ENCODE data around the gene LCN1. TPM values are rescaled to one million over a fixed set of nuclear protein-coding genes. Genes with fewer than 3 reads are reported as not detected.
A peak's percentile ranks its signal among the peaks of the same experiment; 100 is the strongest.

Gene LCN1
- total and polyA plus RNA-seq, 2 of the 4 experiments (the other 2 are of a cell fraction) = not detected

- Histone ChIP-seq H3K18ac (ENCODE audit: low read depth, low read length) (no peak overlapping the region), H2AFZ (replicated peaks; ENCODE audit: low read length, poor library complexity) (no peak overlapping the region), H3K4me2 (ENCODE audit: low read depth, low read length) (no peak overlapping the region), H4K5ac (ENCODE audit: low read depth, low read length) (no peak overlapping the region), H3K36me3 (ENCODE audit: control insufficient read depth, insufficient read depth, low read length) (no peaks in the 10 kb centered on the region), H2BK20ac (ENCODE audit: low read depth, low read length) (no peak overlapping the region), H2BK120ac (ENCODE audit: low read depth, low read length) (no peak overlapping the region), H2BK15ac (ENCODE audit: low read depth, low read length) (no peak overlapping the region), H3K9ac (ENCODE audit: low read depth, low read length) (no peak overlapping the region), H2AK5ac (ENCODE audit: low read depth, low read length) (no peak overlapping the region), H3K9me3 (ENCODE audit: control insufficient read depth, insufficient read depth, low read length) (no peaks in the 10 kb centered on the region), H3K79me1 (ENCODE audit: low read depth in 1 of 2, low read length in 2 of 2) (no peaks in the 10 kb centered on the region), H3K27ac (ENCODE audit: insufficient read depth, low read length) (no peak overlapping the region), H3K14ac (replicated peaks; ENCODE audit: low read depth, low read length) (no peak overlapping the region), H3K9me1 (ENCODE audit: insufficient read depth, low read length) (no peaks in the 10 kb centered on the region), H3K27me3 (ENCODE audit: control insufficient read depth, insufficient read depth, low read length) (peaks cover 5% of the 10 kb centered on the region; the same call in 1 of the 2 replicates), H3K4me1 (ENCODE audit: control insufficient read depth, insufficient read depth, low read length) (no peaks in the 10 kb centered on the region), H2BK5ac (ENCODE audit: low read depth, low read length, poor library complexity, severe bottlenecking) (no peak overlapping the region), H4K91ac (ENCODE audit: insufficient read depth, low read depth, low read length) (no peak overlapping the region), H4K8ac (ENCODE audit: low read depth in 2 of 2, low read length in 2 of 2) (no peak overlapping the region), H3K4me3 (ENCODE audit: insufficient read depth, low read depth, low read length) (no peak overlapping the region), H2AK9ac (replicated peaks; ENCODE audit: low read depth, low read length, poor library complexity) (peak overlapping the region; percentile 16), H3K56ac (ENCODE audit: extremely low read depth, insufficient read depth, low read length) (no peak overlapping the region), H3K23ac (ENCODE audit: low read depth, low read length) (no peak overlapping the region), H3K4ac (ENCODE audit: low read depth, low read length) (no peak overlapping the region), H4K20me1 (ENCODE audit: insufficient read depth, low read length) (no peaks in the 10 kb centered on the region)
- ATAC-seq (ENCODE audit: low read depth) = peak; percentile 44
- intact Hi-C loops (cut with micrococcal nuclease) = no loop called here
- no TSS peak for BruUV-seq (replicated peaks)
- CTCF ChIA-PET = no interaction called here
- DNase-seq = peak; percentile 6
- no peak for TF ChIP-seq SMC3 (IDR thresholded peaks at IDR 0.05; ENCODE audit: low read depth, low read length)
- no peak for TF ChIP-seq BHLHE40 (IDR thresholded peaks at IDR 0.05; ENCODE audit: low read depth, low read length)
- no peak for TF ChIP-seq FOS (IDR thresholded peaks at IDR 0.05; ENCODE audit: low read depth, low read length)
- TF ChIP-seq, protein P1, sequence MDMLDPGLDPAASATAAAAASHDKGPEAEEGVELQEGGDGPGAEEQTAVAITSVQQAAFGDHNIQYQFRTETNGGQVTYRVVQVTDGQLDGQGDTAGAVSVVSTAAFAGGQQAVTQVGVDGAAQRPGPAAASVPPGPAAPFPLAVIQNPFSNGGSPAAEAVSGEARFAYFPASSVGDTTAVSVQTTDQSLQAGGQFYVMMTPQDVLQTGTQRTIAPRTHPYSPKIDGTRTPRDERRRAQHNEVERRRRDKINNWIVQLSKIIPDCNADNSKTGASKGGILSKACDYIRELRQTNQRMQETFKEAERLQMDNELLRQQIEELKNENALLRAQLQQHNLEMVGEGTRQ (IDR thresholded peaks at IDR 0.05; ENCODE audit: low read depth, low read length) = no peak
- no peak for TF ChIP-seq RCOR1 (IDR thresholded peaks at IDR 0.05; ENCODE audit: insufficient replicate concordance, low read length)
- TF ChIP-seq RAD21 (IDR thresholded peaks at IDR 0.05; ENCODE audit: low read length) = no peak
- no peak for TF ChIP-seq RFX5 (IDR thresholded peaks at IDR 0.05; ENCODE audit: low read depth, low read length)
- no peak for TF ChIP-seq CHD1 (IDR thresholded peaks at IDR 0.05; ENCODE audit: low read depth, low read length)
- TF ChIP-seq MAFK (IDR thresholded peaks at IDR 0.05; ENCODE audit: low read depth, low read length) = no peak
- no peak for TF ChIP-seq POLR2A (IDR thresholded peaks at IDR 0.05; ENCODE audit: low read depth, low read length)
- TF ChIP-seq CEBPB (IDR thresholded peaks at IDR 0.05; ENCODE audit: low read depth, low read length) = no peak
- TF ChIP-seq MXI1 (IDR thresholded peaks at IDR 0.05; ENCODE audit: borderline replicate concordance, low read depth, low read length) = no peak
- no peak for TF ChIP-seq NFE2L2 (IDR thresholded peaks at IDR 0.05; ENCODE audit: low read depth, low read length)
- TF ChIP-seq, protein P2, sequence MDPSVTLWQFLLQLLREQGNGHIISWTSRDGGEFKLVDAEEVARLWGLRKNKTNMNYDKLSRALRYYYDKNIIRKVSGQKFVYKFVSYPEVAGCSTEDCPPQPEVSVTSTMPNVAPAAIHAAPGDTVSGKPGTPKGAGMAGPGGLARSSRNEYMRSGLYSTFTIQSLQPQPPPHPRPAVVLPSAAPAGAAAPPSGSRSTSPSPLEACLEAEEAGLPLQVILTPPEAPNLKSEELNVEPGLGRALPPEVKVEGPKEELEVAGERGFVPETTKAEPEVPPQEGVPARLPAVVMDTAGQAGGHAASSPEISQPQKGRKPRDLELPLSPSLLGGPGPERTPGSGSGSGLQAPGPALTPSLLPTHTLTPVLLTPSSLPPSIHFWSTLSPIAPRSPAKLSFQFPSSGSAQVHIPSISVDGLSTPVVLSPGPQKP (IDR thresholded peaks at IDR 0.05; ENCODE audit: borderline replicate concordance, low read depth, low read length) = no peak
- no peak for TF ChIP-seq MAZ (IDR thresholded peaks at IDR 0.05; ENCODE audit: borderline replicate concordance, low read depth, low read length)
- TF ChIP-seq, protein P3, sequence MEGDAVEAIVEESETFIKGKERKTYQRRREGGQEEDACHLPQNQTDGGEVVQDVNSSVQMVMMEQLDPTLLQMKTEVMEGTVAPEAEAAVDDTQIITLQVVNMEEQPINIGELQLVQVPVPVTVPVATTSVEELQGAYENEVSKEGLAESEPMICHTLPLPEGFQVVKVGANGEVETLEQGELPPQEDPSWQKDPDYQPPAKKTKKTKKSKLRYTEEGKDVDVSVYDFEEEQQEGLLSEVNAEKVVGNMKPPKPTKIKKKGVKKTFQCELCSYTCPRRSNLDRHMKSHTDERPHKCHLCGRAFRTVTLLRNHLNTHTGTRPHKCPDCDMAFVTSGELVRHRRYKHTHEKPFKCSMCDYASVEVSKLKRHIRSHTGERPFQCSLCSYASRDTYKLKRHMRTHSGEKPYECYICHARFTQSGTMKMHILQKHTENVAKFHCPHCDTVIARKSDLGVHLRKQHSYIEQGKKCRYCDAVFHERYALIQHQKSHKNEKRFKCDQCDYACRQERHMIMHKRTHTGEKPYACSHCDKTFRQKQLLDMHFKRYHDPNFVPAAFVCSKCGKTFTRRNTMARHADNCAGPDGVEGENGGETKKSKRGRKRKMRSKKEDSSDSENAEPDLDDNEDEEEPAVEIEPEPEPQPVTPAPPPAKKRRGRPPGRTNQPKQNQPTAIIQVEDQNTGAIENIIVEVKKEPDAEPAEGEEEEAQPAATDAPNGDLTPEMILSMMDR (conservative IDR thresholded peaks at IDR 0.05; ENCODE audit: low read depth, low read length) = no peak
- dilution Hi-C loops (cut with HindIII; ENCODE audit: low sequenced_read_pairs, unreplicated experiment) = no loop called here
- whole genome bisulfite sequencing, 2 experiments (ENCODE audit: extremely low coverage in 2 of 2, insufficient read length in 1 of 2) = 50% methylated on average over 2 of the region's 7 CpGs; no CpG with 5 or more reads in 1 of the 2 experiments
- POLR2A ChIA-PET (ENCODE audit: unreplicated experiment) = interaction anchor here (0.6 kb wide), 1 partner anchor 16 kb away, joined by 3 read pairs; no protein-coding TSS in a partner anchor
- in situ Hi-C loops (cut with MboI; ENCODE audit: low sequenced_read_pairs) = no loop called here
Observed at GRCh38 chr9:135512904-135513303, 8.3 kb upstream of the LCN1 start.

All from IMR-90 (cell line).